Measurements from ENCODE around the gene SLC25A3.
"Not testable (repeated sequence)": the region's sequence is repeated elsewhere in the genome, so short reads cannot be mapped to it uniquely, and the experiment has no call there.

SLC25A3 gene

GRCh38 chr12:98578821-98579220 lies 14.7 kb upstream of the SLC25A3 start:
- H3K9me3 Mint-ChIP-seq = no peaks in the 10 kb centered on the region
- H3K27ac Mint-ChIP-seq (ENCODE audit: low read depth) = no peak overlapping the region
- no peaks in the 10 kb centered on the region for H3K36me3 Mint-ChIP-seq (ENCODE audit: insufficient read depth)
- no peaks in the 10 kb centered on the region for H3K27me3 Mint-ChIP-seq
- H3K4me1 Mint-ChIP-seq = no peaks in the 10 kb centered on the region
- no peak for ATAC-seq (replicated peaks; ENCODE audit: extremely low read depth, poor library complexity, severe bottlenecking)
- no peak overlapping the region for H3K4me3 Mint-ChIP-seq
- DNase-seq (ENCODE audit: low spot score in 2 of 2) = no peak

GRCh38 chr12:98579347-98579746 lies 14.1 kb upstream of the SLC25A3 start:
- H3K4me3 Mint-ChIP-seq = no peak overlapping the region
- no peak overlapping the region for H3K27ac Mint-ChIP-seq (ENCODE audit: low read depth)
- ATAC-seq (replicated peaks; ENCODE audit: extremely low read depth, poor library complexity, severe bottlenecking) (no peak), DNase-seq (ENCODE audit: low spot score in 2 of 2) (no peak)
- H3K4me1 Mint-ChIP-seq = no peaks in the 10 kb centered on the region
- H3K9me3 Mint-ChIP-seq = no peaks in the 10 kb centered on the region
- H3K36me3 Mint-ChIP-seq (ENCODE audit: insufficient read depth) = no peaks in the 10 kb centered on the region
- H3K27me3 Mint-ChIP-seq = no peaks in the 10 kb centered on the region

- no peaks in the 10 kb centered on the region for H3K27me3 Mint-ChIP-seq
- H3K27ac Mint-ChIP-seq (ENCODE audit: low read depth) = no peak overlapping the region
- no peak for ATAC-seq (replicated peaks; ENCODE audit: extremely low read depth, poor library complexity, severe bottlenecking)
- H3K4me3 Mint-ChIP-seq = no peak overlapping the region
- H3K4me1 Mint-ChIP-seq = no peaks in the 10 kb centered on the region
- no peaks in the 10 kb centered on the region for H3K36me3 Mint-ChIP-seq (ENCODE audit: insufficient read depth)
- no peaks in the 10 kb centered on the region for H3K9me3 Mint-ChIP-seq
- DNase-seq (ENCODE audit: low spot score in 2 of 2) = no peak
Measured at GRCh38 chr12:98579835-98580234, 13.7 kb upstream of the SLC25A3 start.

GRCh38 chr12:98580695-98581094 lies 12.8 kb upstream of the SLC25A3 start:
- no peak overlapping the region for H3K4me3 Mint-ChIP-seq
- no peaks in the 10 kb centered on the region for H3K27me3 Mint-ChIP-seq
- no peak for ATAC-seq (replicated peaks; ENCODE audit: extremely low read depth, poor library complexity, severe bottlenecking)
- H3K4me1 Mint-ChIP-seq = no peaks in the 10 kb centered on the region
- no peaks in the 10 kb centered on the region for H3K9me3 Mint-ChIP-seq
- H3K36me3 Mint-ChIP-seq (ENCODE audit: insufficient read depth) = no peaks in the 10 kb centered on the region
- no peak overlapping the region for H3K27ac Mint-ChIP-seq (ENCODE audit: low read depth)
- DNase-seq (ENCODE audit: low spot score in 2 of 2) = no peak

GRCh38 chr12:98581101-98581500 lies 12.4 kb upstream of the SLC25A3 start:
- Mint-ChIP-seq H3K36me3 (ENCODE audit: insufficient read depth) (no peaks in the 10 kb centered on the region), H3K27ac (ENCODE audit: low read depth) (no peak overlapping the region), H3K27me3 (no peaks in the 10 kb centered on the region), H3K9me3 (no peaks in the 10 kb centered on the region), H3K4me3 (no peak overlapping the region), H3K4me1 (no peaks in the 10 kb centered on the region)
- ATAC-seq (replicated peaks; ENCODE audit: extremely low read depth, poor library complexity, severe bottlenecking) (no peak), DNase-seq (ENCODE audit: low spot score in 2 of 2) (no peak)

- Mint-ChIP-seq H3K27me3 (no peaks in the 10 kb centered on the region), H3K4me1 (no peaks in the 10 kb centered on the region), H3K9me3 (no peaks in the 10 kb centered on the region), H3K36me3 (ENCODE audit: insufficient read depth) (no peaks in the 10 kb centered on the region), H3K27ac (ENCODE audit: low read depth) (no peak overlapping the region), H3K4me3 (no peak overlapping the region)
- no peak for ATAC-seq (replicated peaks; ENCODE audit: extremely low read depth, poor library complexity, severe bottlenecking)
- DNase-seq (ENCODE audit: low spot score in 2 of 2) = no peak
Measured at GRCh38 chr12:98582093-98582492, 11.4 kb upstream of the SLC25A3 start.

GRCh38 chr12:98587084-98587483 lies 6.4 kb upstream of the SLC25A3 start:
- H3K9me3 Mint-ChIP-seq = no peaks in the 10 kb centered on the region
- ATAC-seq (replicated peaks; ENCODE audit: extremely low read depth, poor library complexity, severe bottlenecking) = no peak
- no peaks in the 10 kb centered on the region for H3K4me1 Mint-ChIP-seq
- no peak overlapping the region for H3K4me3 Mint-ChIP-seq
- no peaks in the 10 kb centered on the region for H3K27me3 Mint-ChIP-seq
- H3K36me3 Mint-ChIP-seq (ENCODE audit: insufficient read depth) = no peaks in the 10 kb centered on the region
- H3K27ac Mint-ChIP-seq (ENCODE audit: low read depth) = no peak overlapping the region
- DNase-seq (ENCODE audit: low spot score in 2 of 2) = no peak

- no peaks in the 10 kb centered on the region for H3K27me3 Mint-ChIP-seq
- no peaks in the 10 kb centered on the region for H3K9me3 Mint-ChIP-seq
- H3K36me3 Mint-ChIP-seq (ENCODE audit: insufficient read depth) = peaks cover 23% of the 10 kb centered on the region
- H3K4me3 Mint-ChIP-seq = peak overlapping the region; percentile 40
- H3K27ac Mint-ChIP-seq (ENCODE audit: low read depth) = no peak overlapping the region
- H3K4me1 Mint-ChIP-seq = peaks cover 31% of the 10 kb centered on the region
- DNase-seq (ENCODE audit: low spot score in 2 of 2) = no peak
- ATAC-seq (replicated peaks; ENCODE audit: extremely low read depth, poor library complexity, severe bottlenecking) = no peak
Measured at GRCh38 chr12:98591209-98591608, 2.3 kb upstream of the SLC25A3 start.

GRCh38 chr12:98592825-98593322 lies 612 bp upstream of the SLC25A3 start:
- peaks cover 37% of the 10 kb centered on the region for H3K36me3 Mint-ChIP-seq (ENCODE audit: insufficient read depth)
- DNase-seq (ENCODE audit: low spot score in 2 of 2) (peak in 1 of 2 donors; percentile 18), ATAC-seq (replicated peaks; ENCODE audit: extremely low read depth, poor library complexity, severe bottlenecking) (peak; percentile 8)
- H3K9me3 Mint-ChIP-seq = no peaks in the 10 kb centered on the region
- peak overlapping the region; percentile 97 for H3K4me3 Mint-ChIP-seq
- peaks cover 32% of the 10 kb centered on the region for H3K4me1 Mint-ChIP-seq
- peak overlapping the region; percentile 99 for H3K27ac Mint-ChIP-seq (ENCODE audit: low read depth)
- no peaks in the 10 kb centered on the region for H3K27me3 Mint-ChIP-seq

GRCh38 chr12:98594050-98594835 lies 757 bp downstream of the SLC25A3 start:
- peaks cover 32% of the 10 kb centered on the region for H3K4me1 Mint-ChIP-seq
- no peaks in the 10 kb centered on the region for H3K27me3 Mint-ChIP-seq
- H3K27ac Mint-ChIP-seq (ENCODE audit: low read depth) = peak overlapping the region; percentile 99
- H3K36me3 Mint-ChIP-seq (ENCODE audit: insufficient read depth) = peaks cover 51% of the 10 kb centered on the region
- peak overlapping the region; percentile 97 for H3K4me3 Mint-ChIP-seq
- H3K9me3 Mint-ChIP-seq = no peaks in the 10 kb centered on the region
- peak; percentile 4 for ATAC-seq (replicated peaks; ENCODE audit: extremely low read depth, poor library complexity, severe bottlenecking)
- DNase-seq (ENCODE audit: low spot score in 2 of 2) = no peak

- Mint-ChIP-seq H3K27ac (ENCODE audit: low read depth) (peak overlapping the region; percentile 99), H3K36me3 (ENCODE audit: insufficient read depth) (peaks cover 62% of the 10 kb centered on the region), H3K9me3 (no peaks in the 10 kb centered on the region), H3K4me1 (peaks cover 32% of the 10 kb centered on the region), H3K4me3 (peak overlapping the region; percentile 97), H3K27me3 (no peaks in the 10 kb centered on the region)
- DNase-seq (ENCODE audit: low spot score in 2 of 2) = no peak
- ATAC-seq (replicated peaks; ENCODE audit: extremely low read depth, poor library complexity, severe bottlenecking) = no peak
Measured at GRCh38 chr12:98595243-98595988, 1.9 kb downstream of the SLC25A3 start.

GRCh38 chr12:98597313-98597712 lies 3.8 kb downstream of the SLC25A3 start:
- H3K4me1 Mint-ChIP-seq = peaks cover 32% of the 10 kb centered on the region
- H3K27ac Mint-ChIP-seq (ENCODE audit: low read depth); H3K9me3 Mint-ChIP-seq; DNase-seq (ENCODE audit: low spot score in 2 of 2); ATAC-seq (replicated peaks; ENCODE audit: extremely low read depth, poor library complexity, severe bottlenecking); H3K27me3 Mint-ChIP-seq; H3K4me3 Mint-ChIP-seq: not testable (repeated sequence)
- H3K36me3 Mint-ChIP-seq (ENCODE audit: insufficient read depth) = peaks cover 79% of the 10 kb centered on the region

GRCh38 chr12:98601924-98602323 lies 8.4 kb downstream of the SLC25A3 start:
- Mint-ChIP-seq H3K4me3 (no peak overlapping the region), H3K36me3 (ENCODE audit: insufficient read depth) (peaks cover 65% of the 10 kb centered on the region), H3K4me1 (no peaks in the 10 kb centered on the region), H3K27ac (ENCODE audit: low read depth) (no peak overlapping the region), H3K9me3 (no peaks in the 10 kb centered on the region), H3K27me3 (no peaks in the 10 kb centered on the region)
- DNase-seq (ENCODE audit: low spot score in 2 of 2) (no peak), ATAC-seq (replicated peaks; ENCODE audit: extremely low read depth, poor library complexity, severe bottlenecking) (no peak)
